Activated naive CD8-positive, alpha-beta T cell (primary cell): ENCODE results near the gene POLRMT.
"Not testable (repeated sequence)": the region's sequence is repeated elsewhere in the genome, so short reads cannot be mapped to it uniquely, and the experiment has no call there.

Experiments
- H3K27ac Mint-ChIP-seq: one replicate; pipeline ENCODE4 v1.8.0; 2021; ENCODE audit warnings: mixed read lengths
- H3K27me3 Mint-ChIP-seq: one replicate; pipeline ENCODE4 v1.8.0; 2021; ENCODE audit warnings: mixed read lengths
- H3K36me3 Mint-ChIP-seq: one replicate; pipeline ENCODE4 v1.8.0; 2021; ENCODE audit warnings: mixed read lengths
- H3K4me1 Mint-ChIP-seq: one replicate; pipeline ENCODE4 v1.8.0; 2021; ENCODE audit warnings: low read depth, mixed read lengths
- H3K4me3 Mint-ChIP-seq: one replicate; pipeline ENCODE4 v1.8.0; 2021; ENCODE audit warnings: mild to moderate bottlenecking, mixed read lengths
- H3K9me3 Mint-ChIP-seq: one replicate; pipeline ENCODE4 v1.8.0; 2021; ENCODE audit warnings: low read depth, mixed read lengths

The POLRMT gene

GRCh38 chr19:605061-605971, 28.0 kb downstream of the POLRMT start:
- not testable (repeated sequence) for H3K27ac Mint-ChIP-seq, H3K27me3 Mint-ChIP-seq, H3K9me3 Mint-ChIP-seq, H3K4me1 Mint-ChIP-seq, H3K4me3 Mint-ChIP-seq, H3K36me3 Mint-ChIP-seq

- H3K36me3 Mint-ChIP-seq = no peaks in the 10 kb centered on the region
- H3K9me3 Mint-ChIP-seq = no peaks in the 10 kb centered on the region
- H3K4me1 Mint-ChIP-seq = peaks cover 1% of the 10 kb centered on the region
- no peak overlapping the region for H3K27ac Mint-ChIP-seq
- H3K4me3 Mint-ChIP-seq = no peak overlapping the region
- H3K27me3 Mint-ChIP-seq = no peaks in the 10 kb centered on the region
Measured at GRCh38 chr19:604355-604754, 29.0 kb downstream of the POLRMT start.

DNA sequence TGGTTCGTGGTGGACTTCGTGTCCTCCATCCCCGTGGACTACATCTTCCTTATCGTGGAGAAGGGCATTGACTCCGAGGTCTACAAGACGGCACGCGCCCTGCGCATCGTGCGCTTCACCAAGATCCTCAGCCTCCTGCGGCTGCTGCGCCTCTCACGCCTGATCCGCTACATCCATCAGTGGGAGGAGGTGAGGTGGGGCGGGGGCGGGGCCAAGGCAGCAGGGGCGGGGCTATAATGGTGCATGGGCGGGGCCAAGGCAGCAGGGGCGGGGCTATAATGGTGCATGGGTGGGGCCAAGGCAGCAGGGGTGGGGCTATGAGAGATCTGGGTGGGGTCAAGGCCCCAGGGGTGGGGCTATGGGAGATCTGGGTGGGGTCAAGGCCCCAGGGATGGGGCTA, 29.6 kb downstream of the POLRMT start:
- H3K27me3 Mint-ChIP-seq, H3K27ac Mint-ChIP-seq, H3K4me3 Mint-ChIP-seq, H3K4me1 Mint-ChIP-seq, H3K9me3 Mint-ChIP-seq, H3K36me3 Mint-ChIP-seq: not testable (repeated sequence)

- not testable (repeated sequence) for H3K9me3 Mint-ChIP-seq, H3K27me3 Mint-ChIP-seq, H3K4me3 Mint-ChIP-seq, H3K36me3 Mint-ChIP-seq, H3K27ac Mint-ChIP-seq, H3K4me1 Mint-ChIP-seq
Measured at GRCh38 chr19:603302-603639, 30.1 kb downstream of the POLRMT start.

DNA sequence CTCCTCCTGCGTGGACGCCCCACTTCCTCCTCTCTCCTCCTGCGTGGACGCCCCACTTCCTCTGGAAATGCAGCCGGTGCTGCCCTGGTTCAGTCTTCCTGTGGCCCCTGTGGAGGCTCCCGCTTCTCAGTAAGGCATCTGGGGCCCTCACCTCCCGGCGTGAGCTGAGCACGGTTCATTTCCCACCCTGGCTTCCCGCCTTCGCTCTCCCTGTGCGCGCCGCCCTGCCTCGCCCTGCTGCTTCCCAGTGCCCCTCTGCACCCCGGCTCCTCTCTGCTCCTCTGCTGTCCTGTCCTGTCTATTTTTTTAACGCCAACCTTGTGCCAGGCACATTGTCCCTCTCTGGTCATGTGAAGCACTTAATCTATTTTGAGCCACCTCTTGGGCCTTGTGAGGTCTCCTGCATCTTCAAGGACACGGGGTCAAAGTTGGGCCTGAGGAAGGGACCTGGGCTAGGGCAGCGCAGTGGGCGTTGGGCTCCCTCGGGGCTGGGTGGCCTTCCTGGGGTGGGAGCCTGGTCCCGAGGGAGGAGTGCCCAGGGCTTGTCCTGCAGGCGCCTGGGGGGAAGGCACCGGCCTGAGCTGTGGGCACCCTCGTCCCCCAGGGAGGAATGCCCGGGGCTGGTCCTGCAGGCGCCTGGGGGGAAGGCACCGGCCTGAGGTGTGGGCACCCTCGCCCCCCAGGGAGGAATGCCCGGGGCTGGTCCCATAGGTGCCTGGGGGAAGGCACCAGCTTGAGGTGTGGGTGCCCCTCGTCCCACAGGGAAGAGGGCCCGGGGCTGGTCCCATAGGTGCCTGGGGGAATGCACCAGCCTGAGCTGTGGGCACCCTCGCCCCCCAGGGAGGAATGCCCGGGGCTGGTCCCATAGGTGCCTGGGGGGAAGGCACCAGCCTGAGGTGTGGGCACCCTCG, 30.7 kb downstream of the POLRMT start:
- Mint-ChIP-seq H3K36me3 (no peaks in the 10 kb centered on the region), H3K9me3 (no peaks in the 10 kb centered on the region), H3K27ac (no peak overlapping the region), H3K4me3 (no peak overlapping the region), H3K4me1 (peaks cover 1% of the 10 kb centered on the region), H3K27me3 (no peaks in the 10 kb centered on the region)

GRCh38 chr19:601790-602189, 31.5 kb downstream of the POLRMT start:
- Mint-ChIP-seq H3K4me1 (no peaks in the 10 kb centered on the region), H3K36me3 (no peaks in the 10 kb centered on the region), H3K27me3 (no peaks in the 10 kb centered on the region), H3K4me3 (no peak overlapping the region), H3K9me3 (no peaks in the 10 kb centered on the region), H3K27ac (no peak overlapping the region)

DNA sequence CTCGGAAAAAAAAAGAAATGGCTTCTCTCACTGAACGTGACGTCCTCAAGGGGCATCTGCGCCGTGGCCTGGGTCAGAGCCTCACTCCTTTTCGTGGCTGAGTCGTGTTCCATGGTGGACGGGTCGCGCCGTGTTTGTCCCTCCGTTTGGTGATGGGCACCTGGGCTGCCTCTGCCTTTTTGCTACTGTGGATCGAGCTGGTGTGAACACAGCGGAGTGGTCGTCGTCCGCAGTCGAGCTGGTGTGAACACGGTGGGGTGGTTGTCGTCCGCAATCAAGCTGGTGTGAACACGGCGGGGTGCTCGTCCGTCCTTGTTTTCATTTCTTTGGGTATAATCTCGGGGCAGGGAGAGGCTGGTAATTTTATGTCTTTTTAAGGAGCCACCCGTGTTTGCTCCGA, 32.0 kb downstream of the POLRMT start:
- H3K27ac Mint-ChIP-seq = no peak overlapping the region
- no peaks in the 10 kb centered on the region for H3K36me3 Mint-ChIP-seq
- no peak overlapping the region for H3K4me3 Mint-ChIP-seq
- no peaks in the 10 kb centered on the region for H3K27me3 Mint-ChIP-seq
- H3K4me1 Mint-ChIP-seq = no peaks in the 10 kb centered on the region
- no peaks in the 10 kb centered on the region for H3K9me3 Mint-ChIP-seq

DNA sequence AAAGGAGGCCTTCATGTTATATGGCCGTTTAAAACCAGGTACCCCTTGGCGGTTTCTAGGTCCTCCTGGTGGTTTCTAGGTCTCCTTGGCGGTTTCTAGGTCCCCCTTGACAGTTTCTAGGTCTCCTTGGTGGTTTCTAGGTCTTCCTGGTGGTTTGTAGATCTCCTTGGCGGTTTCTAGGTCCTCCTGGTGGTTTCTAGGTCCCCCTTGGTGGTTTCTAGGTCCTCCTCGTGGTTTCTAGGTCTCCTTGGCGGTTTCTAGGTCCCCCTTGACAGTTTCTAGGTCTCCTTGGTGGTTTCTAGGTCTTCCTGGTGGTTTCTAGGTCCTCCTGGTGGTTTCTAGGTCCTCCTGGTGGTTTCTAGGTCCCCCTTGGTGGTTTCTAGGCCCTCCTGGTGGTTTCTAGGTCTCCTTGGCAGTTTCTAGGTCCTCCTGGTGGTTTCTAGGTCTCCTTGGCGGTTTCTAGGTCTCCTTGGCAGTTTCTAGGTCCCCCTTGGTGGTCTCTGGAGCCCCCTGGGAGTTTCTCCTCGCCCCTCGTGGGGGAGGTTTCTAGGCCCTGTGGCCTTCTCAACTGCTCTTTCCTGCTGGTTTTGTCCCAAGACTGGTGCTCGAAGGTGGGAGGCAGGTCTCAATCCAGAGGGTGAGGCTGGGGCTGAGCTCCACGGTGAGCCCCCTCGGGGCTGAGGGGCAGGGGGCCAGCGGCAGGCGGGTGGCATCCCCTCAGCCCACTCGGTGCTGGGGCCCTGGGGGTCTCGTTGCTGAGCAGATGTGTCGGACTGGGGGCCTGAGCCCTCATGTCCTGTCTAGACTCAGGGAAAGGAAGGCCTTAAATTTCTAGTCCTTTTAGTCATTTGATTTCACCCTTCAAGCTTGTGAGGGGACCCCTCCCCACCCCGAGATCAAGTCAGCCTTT, 35.7 kb downstream of the POLRMT start:
- no peaks in the 10 kb centered on the region for H3K4me1 Mint-ChIP-seq
- no peak overlapping the region for H3K4me3 Mint-ChIP-seq
- H3K36me3 Mint-ChIP-seq = no peaks in the 10 kb centered on the region
- no peaks in the 10 kb centered on the region for H3K27me3 Mint-ChIP-seq
- H3K27ac Mint-ChIP-seq = no peak overlapping the region
- no peaks in the 10 kb centered on the region for H3K9me3 Mint-ChIP-seq

- H3K9me3 Mint-ChIP-seq = no peaks in the 10 kb centered on the region
- no peaks in the 10 kb centered on the region for H3K4me1 Mint-ChIP-seq
- H3K27me3 Mint-ChIP-seq = no peaks in the 10 kb centered on the region
- no peaks in the 10 kb centered on the region for H3K36me3 Mint-ChIP-seq
- no peak overlapping the region for H3K27ac Mint-ChIP-seq
- H3K4me3 Mint-ChIP-seq = no peak overlapping the region
Measured at GRCh38 chr19:596263-596655, 37.1 kb downstream of the POLRMT start.

DNA sequence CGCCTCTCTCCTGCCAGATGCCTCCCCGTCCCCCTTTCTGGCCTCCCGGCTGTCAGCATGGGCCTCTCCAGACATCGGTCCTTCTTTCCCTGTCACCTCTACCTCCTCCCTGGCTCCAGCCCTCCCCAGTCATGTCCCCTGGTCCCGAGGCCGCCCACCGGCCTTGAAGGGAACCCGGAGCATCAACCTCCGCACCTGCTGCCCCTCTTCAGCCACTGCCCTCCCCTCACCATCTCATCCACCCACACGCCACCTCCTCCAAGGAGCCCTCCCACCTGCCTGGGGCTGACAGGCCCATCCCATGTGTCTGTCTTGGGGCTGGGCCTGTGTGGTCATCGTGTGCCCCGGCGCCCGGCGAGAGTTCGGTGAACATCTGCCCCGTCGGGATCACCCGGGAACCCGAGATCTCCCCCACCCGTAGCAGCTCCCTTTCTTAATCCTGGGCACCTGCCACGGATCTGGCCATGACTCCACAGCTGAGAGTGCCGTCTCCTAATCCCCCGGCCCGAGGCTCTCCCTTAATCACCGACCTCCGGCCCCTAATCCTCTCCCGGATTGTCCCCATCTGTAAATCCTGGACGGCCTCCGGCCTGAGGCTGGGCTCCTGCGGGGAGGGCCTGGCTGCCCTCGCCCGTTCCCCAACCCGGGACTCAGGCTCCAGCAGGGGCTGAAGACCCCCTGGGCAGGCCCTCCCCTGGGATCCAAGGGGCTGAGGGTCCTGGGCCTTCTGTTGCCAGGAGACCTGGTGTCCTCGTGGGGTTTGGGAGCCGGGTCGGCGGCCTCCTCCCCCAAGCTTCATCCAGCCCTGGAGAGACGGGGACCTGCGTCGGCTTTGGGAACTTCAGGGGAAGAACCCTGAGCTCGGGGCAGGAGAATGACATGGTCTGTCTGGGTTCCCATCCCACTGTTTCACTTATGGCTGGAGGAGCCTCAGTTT, 37.7 kb downstream of the POLRMT start:
- Mint-ChIP-seq H3K4me3 (no peak overlapping the region), H3K27ac (no peak overlapping the region), H3K9me3 (no peaks in the 10 kb centered on the region), H3K36me3 (no peaks in the 10 kb centered on the region), H3K4me1 (no peaks in the 10 kb centered on the region), H3K27me3 (no peaks in the 10 kb centered on the region)

DNA sequence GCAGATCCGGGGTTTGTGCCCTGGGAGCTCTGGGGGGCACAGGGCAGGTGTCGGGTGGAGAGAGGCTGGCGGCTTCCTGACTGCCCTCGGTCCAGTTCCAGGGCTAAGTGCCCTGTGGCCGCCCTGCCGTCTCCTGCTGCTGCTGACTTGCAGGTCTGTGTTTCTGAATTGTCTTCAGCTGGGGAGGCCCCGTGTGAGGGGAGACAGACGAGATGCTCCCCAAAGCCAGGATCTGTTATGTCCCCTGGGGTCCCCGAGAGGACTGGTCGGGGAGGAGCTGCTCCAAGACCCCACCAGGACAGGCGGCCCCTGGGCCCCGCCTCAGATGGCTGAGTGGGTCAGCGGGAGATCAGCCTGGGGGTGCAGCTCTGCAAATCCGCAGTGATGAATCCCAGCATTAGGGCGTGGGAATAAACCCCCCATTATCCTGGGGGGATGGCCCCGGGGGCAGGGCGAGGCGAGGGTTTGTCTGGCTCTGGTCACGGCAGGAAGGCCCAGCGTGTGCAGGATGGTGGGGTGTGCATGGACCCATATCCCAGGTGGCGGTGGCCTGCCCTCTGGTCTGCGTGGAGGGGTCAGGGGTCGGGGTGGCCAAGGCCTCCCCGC, 39.0 kb downstream of the POLRMT start:
- Mint-ChIP-seq H3K27me3 (no peaks in the 10 kb centered on the region), H3K4me1 (no peaks in the 10 kb centered on the region), H3K4me3 (no peak overlapping the region), H3K9me3 (no peaks in the 10 kb centered on the region), H3K36me3 (no peaks in the 10 kb centered on the region), H3K27ac (no peak overlapping the region)

- peaks cover 3% of the 10 kb centered on the region for H3K4me1 Mint-ChIP-seq
- H3K36me3 Mint-ChIP-seq = no peaks in the 10 kb centered on the region
- no peak overlapping the region for H3K27ac Mint-ChIP-seq
- H3K4me3 Mint-ChIP-seq = no peak overlapping the region
- H3K27me3 Mint-ChIP-seq = no peaks in the 10 kb centered on the region
- no peaks in the 10 kb centered on the region for H3K9me3 Mint-ChIP-seq
Measured at GRCh38 chr19:593505-593904, 39.8 kb downstream of the POLRMT start.

DNA sequence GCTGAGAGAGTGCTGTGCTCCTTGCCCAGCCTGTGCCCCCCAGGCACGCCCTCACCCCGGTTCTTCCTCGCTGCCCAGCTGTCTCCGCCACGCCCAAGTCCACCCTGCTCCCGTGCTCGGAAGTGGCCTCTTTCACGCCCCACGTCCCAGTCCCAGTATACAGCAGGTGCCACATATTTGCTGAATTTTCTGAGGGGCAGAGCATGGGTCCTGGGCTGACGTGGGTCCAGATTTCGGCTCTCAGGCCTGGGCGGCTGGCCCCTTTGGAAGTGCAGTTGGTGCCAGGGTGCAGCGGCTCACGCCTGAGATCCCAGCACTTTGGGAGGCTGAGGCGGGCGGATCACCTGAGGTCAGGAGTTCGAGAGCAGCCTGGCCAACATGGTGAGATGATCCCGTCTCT, 40.3 kb downstream of the POLRMT start:
- Mint-ChIP-seq H3K27me3 (no peaks in the 10 kb centered on the region), H3K9me3 (no peaks in the 10 kb centered on the region), H3K4me1 (peaks cover 4% of the 10 kb centered on the region), H3K4me3 (no peak overlapping the region), H3K36me3 (no peaks in the 10 kb centered on the region), H3K27ac (no peak overlapping the region)

GRCh38 chr19:592101-592500, 41.2 kb downstream of the POLRMT start:
- no peaks in the 10 kb centered on the region for H3K36me3 Mint-ChIP-seq
- no peaks in the 10 kb centered on the region for H3K9me3 Mint-ChIP-seq
- H3K27me3 Mint-ChIP-seq = no peaks in the 10 kb centered on the region
- no peak overlapping the region for H3K27ac Mint-ChIP-seq
- H3K4me3 Mint-ChIP-seq = no peak overlapping the region
- peaks cover 6% of the 10 kb centered on the region for H3K4me1 Mint-ChIP-seq
